HG03045 (cell line): ENCODE measurements around the gene ZNF292.
A peak's percentile ranks its signal among the peaks of the same experiment; 100 is the strongest.
"Not testable (repeated sequence)": the region's sequence is repeated elsewhere in the genome, so short reads cannot be mapped to it uniquely, and the experiment has no call there.

Experiments
- ATAC-seq: cut with Tn5 transposase; IDR thresholded peaks from one replicate; pipeline ENCODE4 v1.9.1; 2021; ENCODE audit warnings: mild to moderate bottlenecking, moderate library complexity; ENCODE audit not compliant: unreplicated experiment

ZNF292 gene

GRCh38 chr6:87154993-87155841 lies at the start of gene ZNF292:
Gene ZNF292 (plus strand): TSS chr6:87155565. CDS start chr6:87155592, 27 bp downstream.
- ATAC-seq: peak; percentile 72

GRCh38 chr6:87105823-87106222 lies 49.5 kb upstream of the ZNF292 start:
- ATAC-seq: no peak

GRCh38 chr6:87110636-87111035 lies 44.7 kb upstream of the ZNF292 start:
- ATAC-seq: no peak

- peak; percentile 97 for ATAC-seq
Observed at GRCh38 chr6:87115402-87116135, 39.8 kb upstream of the ZNF292 start.

GRCh38 chr6:87116922-87117321 lies 38.4 kb upstream of the ZNF292 start:
- ATAC-seq: no peak

- no peak for ATAC-seq
Observed at GRCh38 chr6:87118054-87118453, 37.3 kb upstream of the ZNF292 start.

GRCh38 chr6:87122477-87122876 lies 32.9 kb upstream of the ZNF292 start:
- ATAC-seq: no peak

- no peak for ATAC-seq
Observed at GRCh38 chr6:87124074-87124473, 31.3 kb upstream of the ZNF292 start.

- ATAC-seq: no peak
Observed at GRCh38 chr6:87126501-87126900, 28.9 kb upstream of the ZNF292 start.

GRCh38 chr6:87127737-87128136 lies 27.6 kb upstream of the ZNF292 start:
- no peak for ATAC-seq

GRCh38 chr6:87136963-87137362 lies 18.4 kb upstream of the ZNF292 start:
- no peak for ATAC-seq

GRCh38 chr6:87139236-87139635 lies 16.1 kb upstream of the ZNF292 start:
- ATAC-seq: no peak

GRCh38 chr6:87139927-87140326 lies 15.4 kb upstream of the ZNF292 start:
- ATAC-seq: not testable (repeated sequence)

- peak; percentile 69 for ATAC-seq
Observed at GRCh38 chr6:87146363-87146762, 9.0 kb upstream of the ZNF292 start.

- no peak for ATAC-seq
Observed at GRCh38 chr6:87150406-87150805, 5.0 kb upstream of the ZNF292 start.

- ATAC-seq: no peak
Observed at GRCh38 chr6:87151471-87151780, 3.9 kb upstream of the ZNF292 start.

- ATAC-seq: peak; percentile 36
Observed at GRCh38 chr6:87151781-87152525, 3.4 kb upstream of the ZNF292 start.

- ATAC-seq: no peak
Observed at GRCh38 chr6:87152526-87152955, 2.8 kb upstream of the ZNF292 start.

GRCh38 chr6:87154641-87154992 lies 748 bp upstream of the ZNF292 start:
- ATAC-seq: no peak

- ATAC-seq: peak; percentile 5
Observed at GRCh38 chr6:87155842-87156815, 764 bp downstream of the ZNF292 start.
